Testis (tissue), 3 donors: ENCODE measurements around the gene TTLL12. TPM values are rescaled to one million over a fixed set of nuclear protein-coding genes. Genes with fewer than 3 reads are reported as not detected.

Source experiments
- DNase-seq: peaks from one replicate; pipeline ENCODE4 v3.0.0-alpha.2; 2019
- H3K27ac ChIP-seq, 2 donors: fragments of 200-600 bp; sonication (generic); one replicate each; pipeline ENCODE4 v1.5.1; 2019
- H3K27me3 ChIP-seq: fragments of 200-600 bp; sonication (generic); one replicate; pipeline ENCODE4 v1.5.1; 2019
- H3K36me3 ChIP-seq: fragments of 200-600 bp; sonication (generic); one replicate; pipeline ENCODE4 v1.5.1; 2017; ENCODE audit warnings: low read depth; ENCODE audit errors: missing control alignments
- H3K4me1 ChIP-seq: fragments of 200-600 bp; sonication (generic); one replicate; pipeline ENCODE4 v1.5.1; 2019
- H3K4me3 ChIP-seq, 2 donors: fragments of 200-600 bp; sonication (generic); one replicate each; pipeline ENCODE4 v1.5.1; 2017 to 2019
- H3K9me3 ChIP-seq: fragments of 200-600 bp; sonication (generic); one replicate; pipeline ENCODE4 v1.5.1; 2017
- POLR2A ChIP-seq: fragments of 450-650 bp; IDR thresholded peaks from one replicate; pipeline ENCODE4 v1.6.1; 2017; ENCODE audit warnings: antibody characterized with exemption, mild to moderate bottlenecking, moderate library complexity
- WGBS, 2 donors: methylation state at CpG; one replicate each; pipeline ENCODE4 v1.1.5; 2018; 5-methylcytosine and 5-hydroxymethylcytosine counted together
- intact Hi-C: fragments of 100-400 bp; cut with DNase I; formaldehyde crosslinking; loops from one replicate; pipeline ENCODE4 v1.15.1; 2023; ENCODE audit warnings: low total_unique reads
- polyA plus RNA-seq: library from polyadenylated mRNA; stranded (reverse); fragments of 350-450 nt; fragmentation: Illumina TruSeq; extraction: RNeasy Lipid Tissue Mini Kit (QIAGEN cat#74804); gene quantifications from one replicate; pipeline ENCODE4 v1.2.3, GENCODE V29; 2014; ENCODE audit warnings: low read depth, low replicate concordance; ENCODE audit not compliant: insufficient read depth
- total RNA-seq, 2 donors: library from RNA; depleted of rRNA; stranded (reverse); fragments of >200 nt; gene quantifications; one replicate each; pipeline ENCODE4 v1.2.3, GENCODE V29; 2016
- TF ChIP-seq, protein P1 (sequence below), 3 experiments: fragments of 450-650 bp in 2 of 3; fragments of 200-600 bp in 1 of 3; sonication (generic) in 1 of 3; IDR thresholded peaks; one replicate each; pipeline ENCODE4 v1.5.1; 2016 to 2019; ENCODE audit warnings: antibody characterized with exemption in 3 of 3, mild to moderate bottlenecking in 2 of 3, moderate library complexity in 1 of 3

Gene TTLL12
- total and polyA plus RNA-seq, 3 donors from 2014 or later: 62.0 to 175 (median 111) TPM

DNA sequence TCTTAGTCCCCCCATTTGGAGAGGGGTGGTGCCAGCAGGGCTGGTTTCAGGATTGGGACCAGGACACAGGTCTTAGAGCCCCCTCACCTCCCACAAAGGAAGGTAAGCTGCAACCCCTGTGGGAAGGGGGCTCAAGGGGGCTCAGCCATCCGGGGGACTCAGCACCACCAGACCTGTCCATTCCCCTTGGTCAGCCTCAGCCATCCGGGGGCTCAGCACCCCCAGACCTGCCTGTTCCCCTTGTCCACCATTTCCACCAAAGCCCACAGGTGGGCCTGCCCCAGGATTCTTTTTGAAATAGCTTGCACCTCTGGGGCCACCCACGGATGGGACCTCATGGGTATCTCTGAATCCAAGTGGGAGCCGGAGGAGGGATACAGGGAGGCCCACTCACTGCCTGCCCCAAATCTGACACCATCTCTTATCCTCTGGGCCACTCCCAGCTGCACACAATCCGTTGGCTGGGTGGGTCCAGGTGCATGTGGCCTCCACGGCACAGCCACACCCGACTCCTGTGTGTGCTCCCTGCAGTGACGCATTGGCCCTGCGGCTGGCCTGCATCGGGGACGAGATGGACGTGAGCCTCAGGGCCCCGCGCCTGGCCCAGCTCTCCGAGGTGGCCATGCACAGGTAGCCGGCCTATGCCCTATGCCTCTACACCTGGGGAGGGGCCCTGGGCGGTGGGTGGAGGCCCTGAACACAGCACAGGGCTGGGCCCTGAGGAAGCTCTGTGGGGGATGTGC lies 59.6 kb downstream of the TTLL12 start:
- no peaks in the 10 kb centered on the region for H3K36me3 ChIP-seq
- H3K27ac ChIP-seq: no peak overlapping the region
- no peak for DNase-seq
- H3K4me1 ChIP-seq: peaks cover 9% of the 10 kb centered on the region
- H3K4me3 ChIP-seq: no peak overlapping the region
- H3K9me3 ChIP-seq: no peaks in the 10 kb centered on the region
- no peaks in the 10 kb centered on the region for H3K27me3 ChIP-seq
- TF ChIP-seq POLR2A: no peak
- TF ChIP-seq, protein P1, sequence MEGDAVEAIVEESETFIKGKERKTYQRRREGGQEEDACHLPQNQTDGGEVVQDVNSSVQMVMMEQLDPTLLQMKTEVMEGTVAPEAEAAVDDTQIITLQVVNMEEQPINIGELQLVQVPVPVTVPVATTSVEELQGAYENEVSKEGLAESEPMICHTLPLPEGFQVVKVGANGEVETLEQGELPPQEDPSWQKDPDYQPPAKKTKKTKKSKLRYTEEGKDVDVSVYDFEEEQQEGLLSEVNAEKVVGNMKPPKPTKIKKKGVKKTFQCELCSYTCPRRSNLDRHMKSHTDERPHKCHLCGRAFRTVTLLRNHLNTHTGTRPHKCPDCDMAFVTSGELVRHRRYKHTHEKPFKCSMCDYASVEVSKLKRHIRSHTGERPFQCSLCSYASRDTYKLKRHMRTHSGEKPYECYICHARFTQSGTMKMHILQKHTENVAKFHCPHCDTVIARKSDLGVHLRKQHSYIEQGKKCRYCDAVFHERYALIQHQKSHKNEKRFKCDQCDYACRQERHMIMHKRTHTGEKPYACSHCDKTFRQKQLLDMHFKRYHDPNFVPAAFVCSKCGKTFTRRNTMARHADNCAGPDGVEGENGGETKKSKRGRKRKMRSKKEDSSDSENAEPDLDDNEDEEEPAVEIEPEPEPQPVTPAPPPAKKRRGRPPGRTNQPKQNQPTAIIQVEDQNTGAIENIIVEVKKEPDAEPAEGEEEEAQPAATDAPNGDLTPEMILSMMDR (IDR thresholded peaks at IDR 0.05): no peak
- WGBS, 2 donors: 60 to 92% methylated on average over 3 to 17 of the region's 17 CpGs
- intact Hi-C loops: no loop called here

DNA sequence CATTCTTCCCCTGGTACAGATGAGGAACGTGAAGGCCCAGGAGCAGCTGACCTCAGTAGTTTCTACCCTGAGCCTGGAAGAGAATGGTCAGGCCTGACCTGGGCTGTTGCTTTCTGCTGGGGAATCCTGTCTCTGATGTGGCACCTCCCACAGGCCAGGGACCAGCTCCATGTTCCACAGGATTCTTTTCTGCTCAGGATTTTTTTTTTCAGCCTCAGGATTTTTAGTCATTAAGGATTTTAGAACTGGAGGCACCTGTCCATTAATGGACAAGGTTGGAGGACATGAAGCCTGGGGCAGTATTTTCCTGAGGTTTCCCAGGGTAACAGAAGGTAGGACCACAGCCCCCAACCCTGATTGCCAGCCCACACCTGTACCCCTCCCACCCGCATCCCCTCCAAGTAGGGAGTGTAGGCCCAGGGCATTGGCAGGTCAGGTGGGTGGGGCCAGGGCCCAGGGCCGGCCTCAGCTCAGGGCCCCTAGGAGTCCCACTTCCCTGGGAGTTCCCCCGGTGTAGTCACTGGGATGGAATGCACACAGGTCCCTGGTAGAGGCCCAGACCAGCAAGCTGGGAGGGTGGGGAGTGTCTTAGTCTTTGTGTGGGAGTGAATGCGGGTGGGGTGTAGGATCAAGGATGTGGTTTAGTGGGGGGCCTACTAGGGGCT lies 60.3 kb downstream of the TTLL12 start:
- Histone ChIP-seq H3K27ac (no peak overlapping the region), H3K9me3 (no peaks in the 10 kb centered on the region), H3K36me3 (no peaks in the 10 kb centered on the region), H3K4me1 (peaks cover 3% of the 10 kb centered on the region), H3K27me3 (no peaks in the 10 kb centered on the region), H3K4me3 (no peak overlapping the region)
- TF ChIP-seq, protein P1 (IDR thresholded peaks at IDR 0.05): no peak
- TF ChIP-seq POLR2A: no peak
- no peak for DNase-seq
- intact Hi-C loops: no loop called here
- WGBS, 2 donors: 63 to 86% methylated on average over 1 to 5 of the region's 5 CpGs

GRCh38 chr22:43118953-43119458 lies 67.9 kb downstream of the TTLL12 start:
- intact Hi-C loops: no loop called here
- H3K4me1 ChIP-seq: no peaks in the 10 kb centered on the region

DNA sequence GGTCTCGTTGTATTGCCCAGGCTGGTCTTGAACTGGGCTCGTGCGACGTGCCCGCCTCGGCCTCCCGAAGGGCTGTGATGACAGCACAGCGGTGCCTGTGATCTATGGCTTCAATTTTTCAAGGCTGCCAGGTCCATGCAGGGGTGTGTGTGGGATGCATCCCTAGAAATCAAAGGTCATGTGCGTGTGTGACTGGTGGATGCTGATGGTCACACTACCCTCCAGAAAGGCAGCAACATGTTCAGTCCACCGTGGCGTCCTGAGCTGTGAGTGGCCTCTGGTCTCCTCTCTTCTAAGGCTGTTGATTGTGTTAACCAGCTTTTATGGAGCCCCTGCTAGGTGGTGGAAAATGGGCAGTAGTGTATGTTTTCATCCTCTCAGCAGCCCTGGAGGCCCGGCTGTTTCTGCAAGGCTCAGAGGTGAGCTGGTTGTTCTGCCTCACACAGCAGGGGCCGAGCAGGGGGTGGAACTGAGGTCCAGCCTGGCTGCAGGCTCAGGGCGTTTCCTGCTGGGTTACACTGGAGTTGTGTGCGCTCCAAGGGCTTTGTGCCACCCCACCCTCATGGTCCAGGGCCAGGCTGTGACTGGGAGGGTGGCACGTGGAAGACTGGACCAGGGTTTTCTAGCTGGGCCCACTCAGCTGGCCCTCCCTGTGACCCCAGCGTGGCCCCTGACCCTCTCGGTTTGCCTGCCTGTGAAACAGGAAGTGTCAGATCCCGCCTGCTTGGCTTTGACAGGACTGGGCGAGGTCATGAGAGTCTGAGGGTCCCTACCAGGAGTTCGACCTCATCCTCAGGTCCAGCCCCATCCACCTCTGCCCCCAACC lies 68.7 kb downstream of the TTLL12 start:
- no peaks in the 10 kb centered on the region for H3K9me3 ChIP-seq
- H3K27ac ChIP-seq: no peak overlapping the region
- no peak overlapping the region for H3K4me3 ChIP-seq
- intact Hi-C loops: no loop called here
- H3K27me3 ChIP-seq: no peaks in the 10 kb centered on the region
- DNase-seq: no peak
- H3K36me3 ChIP-seq: no peaks in the 10 kb centered on the region
- TF ChIP-seq POLR2A: no peak
- TF ChIP-seq, protein P1 (IDR thresholded peaks at IDR 0.05): no peak
- 86 to 88% methylated on average over 21 of the region's 21 CpGs for WGBS, 2 donors
- H3K4me1 ChIP-seq: no peaks in the 10 kb centered on the region

More at GRCh38 chr22:43118953-43119458, 67.9 kb downstream of the TTLL12 start:
- Histone ChIP-seq H3K27me3 (no peaks in the 10 kb centered on the region), H3K9me3 (no peaks in the 10 kb centered on the region), H3K27ac (no peak overlapping the region), H3K36me3 (no peaks in the 10 kb centered on the region), H3K4me3 (no peak overlapping the region)
- WGBS, 2 donors: 75 to 77% methylated on average over 7 of the region's 7 CpGs
- no peak for TF ChIP-seq POLR2A
- no peak for DNase-seq

- Histone ChIP-seq H3K27me3 (no peaks in the 10 kb centered on the region), H3K27ac (no peak overlapping the region), H3K36me3 (no peaks in the 10 kb centered on the region), H3K4me1 (no peaks in the 10 kb centered on the region), H3K4me3 (no peak overlapping the region), H3K9me3 (no peaks in the 10 kb centered on the region)
- TF ChIP-seq POLR2A: no peak
- TF ChIP-seq, protein P1 (IDR thresholded peaks at IDR 0.05): no peak
- no peak for DNase-seq
- intact Hi-C loops: no loop called here
- 92 to 96% methylated on average over 7 of the region's 7 CpGs for WGBS, 2 donors
These were observed 70.0 kb downstream of the TTLL12 start for GRCh38 chr22:43116932-43117331.
